Mesenteric fat pad (tissue), 1 donor: ENCODE data around the gene RUNX2. TPM values are rescaled to one million over a fixed set of nuclear protein-coding genes. Genes with fewer than 3 reads are reported as not detected.

Source experiments
- DNase-seq: peaks from one replicate; pipeline ENCODE4 v3.0.0-alpha.2; 2020; ENCODE audit warnings: low spot score
- total RNA-seq: library from RNA; stranded (reverse); fragmentation: NEBNext Ultra II Directional; extraction: Animal tissue kit (Norgen Biotek cat#: 25700); gene quantifications from one replicate; pipeline ENCODE4 v1.2.1, GENCODE V29; 2021
- donor health status: DM: yes; HTN: yes; CAD: no.

The RUNX2 gene
- total RNA-seq, 1 donor from 2014 or later: 1.6 TPM

- no peak for DNase-seq
These were observed 104.8 kb downstream of the RUNX2 start for GRCh38 chr6:45432977-45433376.

- no peak for DNase-seq
These were observed 105.6 kb downstream of the RUNX2 start for GRCh38 chr6:45433533-45434380.

DNA sequence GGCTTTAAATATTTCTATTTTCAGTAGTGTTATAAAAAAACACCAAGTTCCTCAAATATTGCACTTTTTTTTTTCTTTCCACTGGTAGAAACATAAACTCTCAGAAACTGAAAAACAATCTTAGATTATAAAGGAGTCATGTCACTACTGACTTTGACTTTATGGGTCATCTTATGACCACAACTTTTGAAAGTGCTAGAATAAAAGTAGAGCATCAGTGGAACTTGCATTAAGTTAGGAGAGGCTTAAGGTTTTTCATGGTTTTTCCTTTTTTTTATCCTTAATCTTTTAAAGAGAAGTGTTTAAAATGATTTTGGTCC, 106.2 kb downstream of the RUNX2 start:
- no peak for DNase-seq

- DNase-seq: no peak
These were observed 108.7 kb downstream of the RUNX2 start for GRCh38 chr6:45436544-45437438.

DNA sequence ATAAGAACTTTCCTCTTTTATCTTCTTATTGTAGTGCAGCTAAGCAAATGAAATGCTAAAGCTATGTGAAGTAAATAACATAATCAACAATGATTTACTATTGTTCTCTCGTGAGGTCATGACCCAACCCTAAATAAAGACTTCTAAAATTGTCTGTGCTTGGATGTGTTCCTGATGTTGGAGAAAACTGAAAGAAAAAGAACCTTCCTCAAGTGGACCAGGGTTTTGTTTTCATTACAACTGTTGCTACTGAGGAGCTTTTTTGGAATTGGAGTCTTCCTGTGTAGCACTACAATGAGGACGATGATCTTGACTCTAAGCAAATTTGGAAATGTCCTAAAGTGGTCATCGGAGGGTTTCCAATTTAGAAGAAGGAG, 109.3 kb downstream of the RUNX2 start:
- DNase-seq: no peak

DNA sequence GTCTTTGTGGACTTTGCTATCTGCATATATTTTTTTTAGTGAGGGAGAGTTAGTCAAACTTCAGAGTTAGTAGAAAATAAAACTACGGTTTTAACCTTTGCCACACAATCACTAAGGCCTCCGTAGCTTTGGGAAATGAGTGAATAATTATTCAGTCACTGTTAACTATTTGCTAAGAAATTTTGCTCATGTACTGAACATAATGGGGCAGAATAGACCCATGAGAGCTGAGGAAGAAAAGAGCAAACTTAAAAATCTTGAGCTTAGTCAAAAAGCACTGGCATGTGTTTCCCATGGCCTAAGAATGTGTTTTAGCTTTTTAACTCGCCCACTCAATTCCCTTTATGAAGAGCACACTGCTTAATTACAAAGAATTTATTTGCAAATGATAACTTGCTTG, 110.0 kb downstream of the RUNX2 start:
- DNase-seq: no peak

DNA sequence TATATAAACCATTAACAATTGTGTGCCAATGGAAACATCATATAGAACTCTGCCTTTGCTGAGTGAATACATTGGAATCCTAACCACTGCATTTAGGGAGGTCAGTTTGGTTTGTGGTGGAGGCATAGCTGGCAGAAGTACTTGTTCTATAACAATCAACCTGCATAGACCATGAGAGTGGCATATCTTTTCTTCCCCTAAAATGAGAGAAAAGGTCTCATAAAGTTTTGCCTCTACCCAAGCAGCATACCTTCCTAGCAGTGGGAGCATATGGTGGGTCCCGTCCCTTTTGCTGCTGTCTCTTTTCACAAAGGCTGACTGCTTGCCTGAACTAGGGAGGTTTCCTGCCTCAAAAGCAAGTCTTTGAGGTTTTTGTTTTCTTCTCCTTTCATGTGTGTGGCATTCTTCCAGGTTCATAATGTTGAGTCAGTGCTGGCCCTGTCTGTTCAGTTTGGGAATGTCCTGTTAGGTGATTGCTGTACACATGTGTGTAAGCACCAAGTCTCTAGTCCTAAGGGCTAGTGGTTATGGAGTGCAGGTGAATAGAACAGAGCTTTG, 110.8 kb downstream of the RUNX2 start:
- DNase-seq: no peak

- no peak for DNase-seq
These were observed 111.3 kb downstream of the RUNX2 start for GRCh38 chr6:45439459-45439858.

DNA sequence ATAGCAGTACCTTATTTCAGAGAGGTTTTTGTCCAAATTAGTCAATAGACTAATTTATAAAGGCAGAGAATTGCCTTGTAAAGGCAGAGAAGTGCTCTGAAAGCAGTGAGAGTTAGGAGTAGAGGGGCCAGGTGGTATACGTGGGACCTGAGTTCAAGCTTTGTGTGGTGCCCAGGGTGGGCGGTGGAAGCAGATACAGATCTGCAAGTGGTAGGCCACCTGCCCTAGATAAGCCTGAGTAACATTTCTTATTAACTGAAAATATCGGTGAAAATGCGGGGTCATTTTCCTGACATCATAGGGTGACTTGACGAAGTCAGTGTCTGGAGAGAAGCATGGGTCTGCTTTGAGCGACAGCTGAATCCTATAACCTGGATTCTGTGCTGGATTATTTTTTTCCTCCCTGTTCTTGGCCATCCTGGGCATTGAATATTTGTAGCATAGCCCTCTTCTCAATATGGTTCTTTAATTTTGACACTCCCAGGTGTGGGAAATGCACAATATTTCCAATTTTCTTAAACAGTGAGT, 111.8 kb downstream of the RUNX2 start:
- DNase-seq: no peak

DNA sequence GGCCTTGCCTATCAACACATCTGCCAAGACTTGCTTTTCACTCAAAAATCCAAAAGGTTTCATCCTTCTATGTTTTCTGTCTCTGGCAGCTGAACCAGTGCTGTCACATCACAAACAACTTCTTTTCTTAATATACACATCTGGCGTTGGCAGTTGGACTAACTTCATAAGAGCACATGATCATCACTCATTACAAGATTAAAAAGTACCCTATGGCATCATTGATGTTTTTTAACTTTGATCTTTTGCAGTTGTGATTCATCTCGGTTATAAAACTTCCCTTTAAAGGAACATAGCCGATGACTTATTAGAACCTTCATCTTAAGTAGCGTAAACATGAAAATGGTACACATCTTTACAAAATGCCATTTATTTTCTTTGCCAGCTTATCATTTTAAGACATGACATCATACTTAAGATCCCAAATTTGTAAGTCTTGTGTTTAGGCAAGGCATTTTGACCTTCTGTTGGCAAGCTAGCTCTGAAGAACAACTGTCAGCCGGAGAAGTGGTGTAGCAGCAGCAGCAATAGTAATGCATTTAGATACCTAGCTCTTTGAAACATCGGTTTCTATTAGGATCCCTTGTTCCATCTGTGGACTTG, 113.8 kb downstream of the RUNX2 start:
- DNase-seq: no peak

DNA sequence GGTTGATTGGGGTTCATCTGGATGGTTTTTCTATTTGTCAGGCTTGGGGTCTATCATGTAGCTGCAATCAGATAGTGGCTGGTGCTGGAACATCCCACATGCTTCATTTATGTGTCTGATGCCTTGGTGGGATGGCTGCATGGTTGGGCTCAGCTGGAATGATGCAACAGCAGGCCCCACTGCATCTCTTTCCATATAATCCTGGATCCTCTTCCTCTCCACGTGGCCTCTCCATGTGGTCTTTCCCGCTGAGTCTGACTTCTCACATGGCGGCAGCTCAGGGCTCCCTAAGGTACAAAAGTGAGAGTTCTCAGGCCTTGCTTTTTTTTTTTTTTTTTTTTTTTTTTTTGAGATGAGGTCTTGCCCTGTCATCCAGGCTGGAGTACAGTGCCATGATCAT, 114.6 kb downstream of the RUNX2 start:
- no peak for DNase-seq

DNA sequence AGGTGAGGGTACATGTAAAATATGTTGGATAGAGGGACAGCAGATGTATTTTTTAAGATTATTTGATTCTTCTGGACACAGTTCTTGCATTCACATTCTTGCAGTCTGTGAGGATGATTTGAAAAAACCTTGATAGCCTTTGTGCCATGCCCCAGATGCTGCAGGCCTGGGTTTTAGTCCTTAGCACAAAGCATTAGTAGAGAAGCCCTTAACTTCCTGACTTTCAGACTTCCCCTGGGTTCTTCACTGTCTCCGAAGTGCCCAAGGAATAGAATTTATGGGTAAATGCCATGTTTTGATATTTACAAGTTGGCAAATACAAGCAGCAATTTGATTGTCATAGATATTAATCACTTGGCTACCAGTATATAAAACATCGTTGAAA, 117.2 kb downstream of the RUNX2 start:
- no peak for DNase-seq

DNA sequence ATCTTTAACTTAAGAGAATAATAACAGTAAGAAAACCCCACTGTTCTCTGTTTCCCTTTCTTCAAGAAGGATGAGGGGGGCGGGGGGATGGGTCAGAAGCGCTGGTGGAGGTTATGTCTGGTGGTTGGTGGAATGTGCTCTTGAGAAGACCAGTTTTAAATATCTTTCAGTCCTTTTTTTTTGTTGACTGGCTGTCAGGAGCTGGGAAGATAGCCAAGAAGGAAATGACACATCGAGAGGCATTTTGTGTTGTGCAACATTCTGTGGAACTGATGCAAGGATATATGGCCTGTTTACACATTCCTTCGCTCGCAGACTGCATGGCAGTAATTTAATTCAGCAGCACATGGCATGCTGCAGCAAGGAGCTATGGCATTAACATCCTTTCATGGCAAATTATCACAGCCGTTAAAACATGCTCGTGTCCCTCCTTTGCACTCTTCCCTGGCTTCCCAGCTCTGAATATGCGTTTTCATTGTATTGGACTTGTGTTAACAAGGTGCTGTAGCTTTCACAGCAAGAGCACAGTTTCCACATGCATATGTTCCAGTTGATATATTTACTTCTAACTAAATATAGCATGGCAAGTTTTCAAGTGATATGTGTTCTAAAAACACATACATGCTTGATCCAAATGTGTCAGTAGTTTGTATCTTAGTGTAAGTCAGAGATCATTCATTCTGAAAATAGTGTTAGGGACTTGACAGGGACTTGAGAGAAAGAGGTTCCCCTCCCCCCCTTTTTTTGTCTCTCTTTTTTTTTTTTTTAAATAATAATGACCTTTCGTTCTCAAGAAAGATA, 117.8 kb downstream of the RUNX2 start:
- DNase-seq: no peak

- DNase-seq: no peak
These were observed 118.9 kb downstream of the RUNX2 start for GRCh38 chr6:45447005-45447404.

GRCh38 chr6:45447716-45448115, 119.6 kb downstream of the RUNX2 start:
- DNase-seq: no peak

DNA sequence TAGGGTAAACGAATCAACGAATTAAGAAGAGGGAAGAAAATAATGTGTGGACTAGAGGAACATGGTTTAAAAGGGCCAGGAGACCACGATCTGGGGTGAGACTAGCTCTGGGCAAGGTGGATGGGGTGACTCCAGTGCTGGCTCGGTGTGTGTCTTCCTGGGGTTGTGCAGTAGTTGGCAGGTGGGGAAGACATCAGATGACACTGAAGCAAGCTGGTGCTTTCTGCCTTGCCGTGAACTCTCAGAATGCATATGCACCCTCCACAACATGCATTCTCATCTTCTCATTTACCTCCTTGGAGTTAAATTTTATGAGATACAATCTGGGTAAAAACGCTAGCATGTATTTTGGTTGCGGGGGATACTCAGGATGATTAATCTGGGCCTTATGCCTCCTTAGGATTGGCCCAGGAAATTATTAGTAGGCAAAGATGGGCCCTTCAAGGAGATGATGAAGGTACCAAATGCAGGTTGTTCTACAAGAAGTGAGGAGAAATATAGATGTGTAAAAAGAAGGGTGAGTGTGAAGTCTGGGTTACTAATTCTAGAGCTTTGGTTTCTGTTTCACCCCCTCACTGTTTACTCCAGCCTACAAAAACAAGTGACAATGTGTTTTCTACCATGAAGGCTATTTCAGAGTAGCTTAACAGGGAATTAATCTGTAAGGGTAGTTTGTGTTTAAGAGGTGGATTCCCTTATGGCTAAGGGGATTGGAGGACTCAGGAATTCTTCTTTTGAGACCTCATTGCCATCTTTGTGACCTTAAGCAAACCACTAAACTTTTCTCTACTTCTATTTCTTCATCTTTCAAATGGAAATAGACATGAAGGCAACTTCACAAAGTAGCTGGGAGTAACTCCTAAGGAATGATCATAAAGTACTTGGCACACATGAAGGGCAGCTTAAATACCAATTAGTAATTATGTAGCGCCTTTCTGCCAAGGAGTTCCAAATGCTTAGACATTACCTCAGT, 120.6 kb downstream of the RUNX2 start:
- DNase-seq: no peak

DNA sequence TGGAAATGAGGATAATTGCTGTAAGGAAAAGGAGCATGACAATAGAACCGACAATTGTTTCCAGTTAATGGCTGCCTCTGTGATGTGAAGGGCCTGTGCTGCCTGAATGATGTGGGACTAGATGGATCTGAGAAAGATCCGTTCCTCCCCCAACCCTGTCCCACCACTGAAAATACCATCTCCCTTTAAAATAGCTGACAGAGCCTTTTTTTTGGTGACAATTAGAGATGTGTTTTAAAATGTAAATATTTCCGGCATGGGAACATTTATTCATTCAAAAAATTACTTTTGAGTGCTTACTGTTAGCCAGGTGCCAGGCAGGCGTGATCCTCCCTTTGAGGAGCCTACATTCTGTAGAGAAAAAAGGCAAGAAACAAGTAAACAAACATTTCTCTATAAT, 122.0 kb downstream of the RUNX2 start:
- no peak for DNase-seq

GRCh38 chr6:45450831-45451230, 122.7 kb downstream of the RUNX2 start:
- DNase-seq: no peak
